Activated CD4-positive, alpha-beta T cell treated with anti-CD3 and anti-CD28 coated beads for 1 hour (primary cell): ENCODE measurements around the gene USP17L13.
A peak's percentile ranks its signal among the peaks of the same experiment; 100 is the strongest.
"Not testable (repeated sequence)": the region's sequence is repeated elsewhere in the genome, so short reads cannot be mapped to it uniquely, and the experiment has no call there.

Experiments
- DNase-seq: peaks from one replicate; pipeline ENCODE4 v3.0.0-alpha.2; 2020

Gene USP17L13

DNA sequence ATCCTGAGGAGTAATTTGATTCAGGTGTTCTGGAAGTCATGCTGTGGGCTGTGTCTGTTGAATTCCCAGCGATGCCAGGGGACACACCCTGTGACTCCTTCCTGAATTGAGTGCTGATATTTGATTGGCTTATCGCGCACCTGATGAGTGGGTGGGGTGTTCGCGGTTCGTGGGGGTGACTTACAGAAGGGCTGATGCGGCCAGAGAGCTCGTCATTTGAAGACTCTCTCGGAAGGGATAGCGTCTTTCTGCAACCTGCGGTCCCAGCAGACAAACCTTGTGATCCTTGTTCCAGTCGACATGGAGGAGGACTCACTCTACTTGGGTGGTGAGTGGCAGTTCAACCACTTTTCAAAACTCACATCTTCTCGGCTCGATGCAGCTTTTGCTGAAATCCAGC is at the start of gene USP17L13:
TSS of gene USP17L13 (plus strand) at position 301 of the 400 bp plus-strand sequence. CDS start at position 301, 0 bp downstream.
- DNase-seq, result not testable (repeated sequence)

GRCh38 chr4:9210357-9210756 is 14.3 kb upstream of the USP17L13 start, which contains the start of gene USP17L10:
Gene USP17L10, plus strand, starts transcription at chr4:9210657. Its CDS starts 0 bp downstream, at chr4:9210657.
- DNase-seq, result not testable (repeated sequence)

DNA sequence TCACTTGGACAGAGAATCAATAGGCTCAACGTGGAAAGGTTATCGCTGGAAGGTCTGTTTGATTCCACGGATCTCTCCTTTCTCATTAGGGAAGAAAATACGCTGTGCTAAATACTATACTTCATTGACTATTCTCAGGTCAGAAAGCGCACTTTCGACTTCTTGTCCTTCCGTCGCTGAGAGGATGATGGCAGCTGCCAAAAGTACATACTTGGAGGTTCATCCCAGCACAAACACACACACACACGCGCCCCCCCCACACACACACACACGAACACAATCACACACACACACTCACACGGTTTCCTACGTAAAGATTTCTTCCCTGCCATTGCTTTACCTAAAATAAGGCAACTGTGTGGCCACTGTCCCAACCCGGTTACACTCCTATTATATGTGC is 10.0 kb upstream of the USP17L13 start:
- DNase-seq, result not testable (repeated sequence)

- DNase-seq, result not testable (repeated sequence)
These were observed 9.6 kb upstream of the USP17L13 start, which contains the start of gene USP17L11 for GRCh38 chr4:9215105-9215504. Gene USP17L11, plus strand, starts transcription at chr4:9215405. Its CDS starts 0 bp downstream, at chr4:9215405.

GRCh38 chr4:9219852-9220251 is 4.8 kb upstream of the USP17L13 start, which contains the start of gene USP17L12:
Gene USP17L12, plus strand, starts transcription at chr4:9220152. Its CDS starts 0 bp downstream, at chr4:9220152.
- DNase-seq, result not testable (repeated sequence)

DNA sequence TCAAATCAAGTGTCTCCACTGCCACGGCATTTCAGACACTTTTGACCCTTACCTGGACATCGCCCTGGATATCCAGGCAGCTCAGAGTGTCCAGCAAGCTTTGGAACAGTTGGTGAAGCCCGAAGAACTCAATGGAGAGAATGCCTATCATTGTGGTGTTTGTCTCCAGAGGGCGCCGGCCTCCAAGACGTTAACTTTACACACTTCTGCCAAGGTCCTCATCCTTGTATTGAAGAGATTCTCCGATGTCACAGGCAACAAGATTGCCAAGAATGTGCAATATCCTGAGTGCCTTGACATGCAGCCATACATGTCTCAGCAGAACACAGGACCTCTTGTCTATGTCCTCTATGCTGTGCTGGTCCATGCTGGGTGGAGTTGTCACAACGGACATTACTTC is 5.6 kb downstream of the USP17L13 start:
- DNase-seq, result peak; percentile 5

GRCh38 chr4:9234085-9234484 is 9.4 kb downstream of the USP17L13 start, which contains the start of gene USP17L15:
Gene USP17L15, plus strand, starts transcription at chr4:9234385. Its CDS starts 0 bp downstream, at chr4:9234385.
- not testable (repeated sequence) for DNase-seq

GRCh38 chr4:9238461-9238860 is 13.8 kb downstream of the USP17L13 start:
- not testable (repeated sequence) for DNase-seq

- DNase-seq, result not testable (repeated sequence)
These were observed 18.9 kb downstream of the USP17L13 start, which contains the start of gene USP17L17 for GRCh38 chr4:9243579-9243978. Gene USP17L17, plus strand, starts transcription at chr4:9243879. Its CDS starts 0 bp downstream, at chr4:9243879.

GRCh38 chr4:9247953-9248680 is 23.4 kb downstream of the USP17L13 start, which contains the start of gene USP17L18:
Gene USP17L18, plus strand, starts transcription at chr4:9248630. Its CDS starts 0 bp downstream, at chr4:9248630.
- DNase-seq, result peak; percentile 7

- not testable (repeated sequence) for DNase-seq
These were observed 28.4 kb downstream of the USP17L13 start, which contains the start of gene USP17L19 for GRCh38 chr4:9253078-9253477. Gene USP17L19, plus strand, starts transcription at chr4:9253378. Its CDS starts 0 bp downstream, at chr4:9253378.

GRCh38 chr4:9257824-9258223 is 33.1 kb downstream of the USP17L13 start, which contains the start of gene USP17L20:
Gene USP17L20, plus strand, starts transcription at chr4:9258124. Its CDS starts 0 bp downstream, at chr4:9258124.
- not testable (repeated sequence) for DNase-seq

GRCh38 chr4:9262572-9262971 is 37.9 kb downstream of the USP17L13 start, which contains the start of gene USP17L21:
Gene USP17L21, plus strand, starts transcription at chr4:9262872. Its CDS starts 0 bp downstream, at chr4:9262872.
- DNase-seq, result not testable (repeated sequence)

- not testable (repeated sequence) for DNase-seq
These were observed 42.6 kb downstream of the USP17L13 start, which contains the start of gene USP17L22 for GRCh38 chr4:9267319-9267718. Gene USP17L22, plus strand, starts transcription at chr4:9267619. Its CDS starts 0 bp downstream, at chr4:9267619.

- DNase-seq, result peak; percentile 25
These were observed 47.0 kb downstream of the USP17L13 start for GRCh38 chr4:9271719-9272118.
